NOMO-1 (cell line): Measurements from ENCODE around the gene CCNL1.
"Not testable (repeated sequence)": the region's sequence is repeated elsewhere in the genome, so short reads cannot be mapped to it uniquely, and the experiment has no call there.

Experiments
- DNase-seq, 2 experiments: peaks; one replicate each; lab custom pipeline; 2025; ENCODE audit not compliant: unreplicated experiment in 2 of 2; lab: John Stamatoyannopoulos, UW

The CCNL1 gene

DNA sequence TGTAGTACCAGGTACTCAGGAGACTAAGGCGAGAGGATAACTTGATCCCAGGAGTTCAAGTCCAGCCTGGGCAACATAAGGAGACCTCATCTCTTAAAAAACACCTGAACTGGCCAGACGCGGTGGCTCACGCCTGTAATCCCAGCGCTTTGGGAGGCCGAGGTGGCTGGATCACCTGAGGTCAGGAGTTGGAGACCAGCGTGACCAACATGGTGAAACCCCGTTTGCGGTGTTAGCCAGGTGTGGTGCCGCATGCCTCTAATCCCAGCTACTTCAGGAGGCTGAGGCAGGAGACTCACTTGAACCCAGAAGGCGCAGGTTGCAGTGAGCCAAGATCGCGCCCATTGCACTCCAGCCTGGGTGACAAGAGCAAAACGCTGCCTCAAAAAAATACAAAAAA lies 13.4 kb upstream of the CCNL1 start:
- not testable (repeated sequence) for DNase-seq

DNA sequence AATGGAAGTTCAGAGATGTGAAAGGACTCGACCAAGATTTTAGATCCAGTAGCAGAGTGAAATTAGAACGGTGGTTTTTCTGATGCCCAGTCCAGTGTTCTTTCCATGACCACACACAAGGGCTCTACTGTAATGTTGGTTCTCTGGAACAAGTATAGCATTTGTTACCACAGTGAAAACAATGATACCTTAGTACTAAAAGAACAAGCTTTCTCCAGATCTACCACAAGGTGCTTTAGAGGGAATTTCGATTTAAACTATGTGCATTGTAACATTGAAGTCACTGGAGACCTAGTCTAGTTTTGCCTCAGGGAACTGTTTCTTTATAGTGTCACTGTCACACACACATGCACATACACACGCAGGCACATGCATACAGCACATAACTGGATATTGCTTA lies 12.8 kb upstream of the CCNL1 start:
- no peak for DNase-seq

DNA sequence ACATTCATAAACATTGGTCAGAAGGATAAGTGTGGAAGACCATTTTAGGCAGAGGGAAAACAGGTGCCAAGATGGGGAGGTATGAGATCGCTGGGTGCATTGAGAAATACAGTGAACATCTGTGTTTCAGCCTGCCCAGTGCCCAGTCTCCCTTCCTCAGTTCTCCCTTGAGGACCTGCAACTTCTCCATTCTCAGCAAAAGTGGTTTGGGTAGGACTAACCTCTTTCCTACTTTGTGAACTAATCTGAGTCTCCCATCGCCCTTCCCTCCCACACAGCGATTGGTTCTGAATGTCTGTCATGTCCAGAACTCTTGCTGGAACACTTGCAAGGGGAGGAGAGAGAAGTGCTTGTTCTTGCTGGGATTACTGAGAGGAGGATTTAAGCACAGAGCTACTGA lies 10.9 kb upstream of the CCNL1 start:
- peak; percentile 56 to 62 for DNase-seq

DNA sequence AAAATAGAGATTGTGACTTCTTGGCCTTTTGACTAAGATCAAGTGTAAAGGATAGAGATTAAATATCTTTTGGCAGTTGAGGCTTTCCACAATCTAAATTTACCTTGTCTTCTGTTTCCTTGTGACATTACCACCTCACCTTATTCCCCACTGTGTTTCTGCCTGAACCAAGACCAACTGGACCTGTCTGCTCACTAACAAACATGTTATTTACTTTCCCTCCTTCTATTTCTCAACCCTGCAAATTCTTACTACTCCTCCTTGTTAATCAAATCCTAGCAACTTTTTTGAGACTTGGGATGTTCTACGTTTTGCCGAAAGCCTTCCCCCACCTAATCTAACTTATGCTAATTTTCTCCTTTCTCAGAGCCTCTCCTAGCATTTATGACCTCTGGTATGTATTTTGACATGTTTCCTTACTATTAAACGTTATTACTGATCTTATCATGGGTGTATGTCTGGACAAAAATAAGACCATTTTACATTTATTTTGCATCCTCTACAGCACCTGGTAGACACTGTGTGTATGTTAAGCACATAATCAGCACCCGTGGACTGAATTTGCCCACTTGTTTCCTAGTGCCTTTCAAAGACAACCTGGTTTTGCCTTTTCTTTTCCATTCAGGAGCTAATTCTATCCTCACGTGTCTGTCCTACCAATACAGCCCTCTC lies 7.6 kb upstream of the CCNL1 start:
- DNase-seq: no peak

DNA sequence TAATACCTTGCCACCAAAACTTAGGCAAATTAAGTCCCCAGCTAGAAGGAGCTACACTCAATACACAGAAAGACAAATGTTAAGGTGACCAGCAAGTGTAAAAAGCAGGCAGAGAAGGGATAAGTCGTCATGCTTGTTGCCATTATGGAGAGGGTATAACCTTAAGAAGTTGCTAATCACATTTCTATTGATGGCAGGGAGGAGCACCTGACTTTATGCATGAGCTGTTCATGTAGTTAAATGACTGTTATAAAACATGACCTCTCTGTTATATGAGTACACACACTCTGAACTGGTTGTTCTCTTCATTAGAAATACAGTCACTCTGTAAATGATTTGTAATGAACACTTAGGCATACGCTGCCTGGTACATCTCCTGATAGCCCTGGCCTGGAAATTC lies 6.6 kb upstream of the CCNL1 start:
- no peak for DNase-seq

DNA sequence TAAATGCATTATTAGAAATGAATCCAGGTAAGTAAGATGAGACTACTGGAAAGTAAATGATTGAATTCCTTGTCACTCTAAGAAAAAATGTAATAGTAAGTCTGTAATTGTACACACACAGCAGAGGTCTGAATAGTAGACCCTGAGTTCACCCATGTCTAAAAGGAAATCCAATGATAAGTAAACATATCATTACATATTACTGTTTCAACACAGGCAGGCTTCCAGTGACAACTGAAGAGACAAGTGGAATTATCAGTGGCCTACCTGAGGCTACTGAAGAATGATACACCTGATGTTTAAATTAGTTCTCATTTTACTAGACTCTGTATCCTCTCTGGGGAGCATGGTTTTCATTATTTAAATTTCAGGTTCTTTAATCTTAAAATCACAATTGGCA lies 6.2 kb upstream of the CCNL1 start:
- no peak for DNase-seq

DNA sequence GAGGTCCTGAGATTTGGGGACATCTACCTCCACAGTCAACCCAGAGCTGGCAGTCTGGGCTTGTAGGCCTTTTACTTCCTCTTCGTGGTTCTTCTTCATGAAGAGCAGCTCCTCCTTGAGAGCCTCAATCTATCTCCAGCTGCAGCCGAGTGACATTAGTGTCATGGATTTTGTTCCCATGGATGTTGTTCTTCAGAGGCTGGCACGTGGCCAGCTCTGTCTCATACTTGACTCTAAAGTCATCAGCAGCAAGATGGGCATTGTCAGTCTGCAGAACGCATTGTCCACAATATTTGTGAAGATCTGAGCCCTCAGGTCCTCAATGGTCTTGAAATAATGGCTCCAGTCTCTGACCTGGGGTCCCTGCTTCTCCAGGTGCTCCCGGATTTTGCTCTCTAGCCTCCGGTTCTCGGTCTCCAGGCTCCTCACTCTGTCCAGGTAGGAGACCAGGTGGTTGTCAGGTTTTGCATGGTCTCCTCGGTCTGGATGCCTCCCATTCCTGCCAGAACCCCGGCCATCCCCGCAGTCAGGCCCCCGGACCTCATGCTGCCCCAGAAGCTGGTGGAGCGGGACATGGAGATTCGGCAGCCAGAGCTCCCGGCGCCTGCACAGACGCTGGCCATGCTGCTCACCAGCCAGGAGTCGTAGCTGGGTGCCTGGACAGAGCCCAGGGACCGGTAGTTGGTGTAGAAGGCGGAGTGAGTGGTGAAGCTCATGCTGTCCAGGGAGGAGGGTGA lies 3.4 kb upstream of the CCNL1 start:
- no peak for DNase-seq

DNA sequence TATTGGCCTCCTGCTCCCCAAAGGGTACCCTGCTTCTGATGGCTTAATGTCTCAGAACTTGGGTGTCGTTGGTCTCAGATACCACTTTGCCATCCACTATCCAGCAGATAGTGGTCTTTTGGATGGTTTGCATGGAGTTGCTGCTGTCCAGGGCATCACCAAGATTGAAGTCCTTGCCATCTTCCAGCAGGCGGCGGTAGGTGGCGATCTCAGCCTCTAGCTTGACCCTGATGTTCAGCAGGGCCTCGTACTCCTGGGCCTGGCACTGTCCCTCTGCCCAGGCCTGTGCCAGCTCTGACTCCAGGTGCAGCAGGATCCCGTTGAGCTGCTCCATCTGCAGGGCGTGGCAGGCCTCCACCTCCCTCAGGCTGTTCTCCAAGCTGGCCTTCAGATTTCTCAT lies 2.7 kb upstream of the CCNL1 start:
- DNase-seq: not testable (repeated sequence)

DNA sequence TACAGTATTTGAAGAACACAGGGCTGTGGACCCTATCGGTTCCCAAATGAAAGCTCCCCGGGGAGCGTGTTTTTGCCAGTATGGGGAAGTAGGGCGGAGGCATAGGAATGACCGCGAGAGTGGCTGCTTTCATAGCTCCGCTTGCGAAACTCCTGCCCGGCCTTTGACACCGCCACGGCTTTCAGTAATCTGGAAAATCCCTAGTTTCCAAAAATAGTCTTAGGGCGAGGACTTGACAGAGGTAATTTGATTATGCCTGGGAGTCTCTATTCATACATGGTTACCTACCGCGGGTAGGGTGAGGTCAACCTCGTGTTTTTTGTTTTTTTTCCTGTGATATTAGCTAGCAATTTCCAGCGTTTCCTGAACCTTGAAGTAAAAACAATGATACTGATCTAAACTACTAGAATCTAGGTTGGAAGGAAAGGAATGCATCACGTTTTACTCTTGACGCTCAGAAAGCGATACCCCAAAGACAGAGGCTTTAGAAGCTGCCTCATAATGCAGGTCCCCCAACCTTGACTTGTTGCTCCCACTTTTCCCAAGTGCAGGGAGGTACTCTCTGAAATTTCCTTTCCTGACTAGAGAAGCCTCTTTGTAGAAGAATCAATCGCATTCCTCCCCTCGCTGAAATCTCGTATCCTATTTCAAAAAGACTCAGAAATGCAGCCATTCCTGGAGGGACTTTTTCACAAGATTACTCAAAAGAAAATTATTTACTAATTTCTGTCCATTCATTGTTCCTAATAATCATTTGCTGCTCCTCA lies 894 bp upstream of the CCNL1 start:
- peak; percentile 85 for DNase-seq

DNA sequence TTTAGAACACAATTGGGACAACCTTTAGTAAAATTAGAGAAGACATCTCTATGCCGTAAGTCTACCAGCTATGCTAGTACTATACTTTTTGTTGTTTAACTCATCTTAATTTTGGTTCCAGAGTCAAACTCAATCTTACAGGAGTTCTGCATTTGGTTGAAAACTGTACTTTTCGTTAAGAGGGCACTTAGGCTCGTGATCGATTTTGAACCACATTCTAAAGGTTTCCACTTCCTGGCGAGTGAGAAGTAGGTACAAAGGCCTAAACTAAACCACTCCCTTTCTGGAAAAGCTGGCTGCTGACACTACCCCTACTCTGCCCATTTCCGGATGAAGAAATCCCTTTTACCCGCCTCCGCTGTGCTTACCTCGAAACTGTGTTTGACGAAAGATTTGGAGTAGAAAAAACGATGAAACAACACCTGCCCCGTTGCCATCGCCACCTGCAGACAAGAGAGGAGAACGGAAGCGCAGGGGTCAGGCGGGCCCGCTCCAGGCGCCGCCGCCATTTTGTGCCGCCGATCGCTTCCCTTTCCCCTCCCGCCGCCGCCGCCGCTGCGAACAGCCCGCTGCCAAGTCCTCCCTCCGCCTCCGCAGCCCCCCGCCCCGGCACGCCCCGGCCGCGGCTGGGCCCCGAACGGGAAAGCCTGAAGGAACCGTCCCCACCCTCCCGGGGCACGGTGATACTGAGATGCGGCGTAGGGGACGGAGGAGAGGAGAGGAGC lies 748 bp downstream of the CCNL1 start:
- peak; percentile 79 to 80 for DNase-seq

DNA sequence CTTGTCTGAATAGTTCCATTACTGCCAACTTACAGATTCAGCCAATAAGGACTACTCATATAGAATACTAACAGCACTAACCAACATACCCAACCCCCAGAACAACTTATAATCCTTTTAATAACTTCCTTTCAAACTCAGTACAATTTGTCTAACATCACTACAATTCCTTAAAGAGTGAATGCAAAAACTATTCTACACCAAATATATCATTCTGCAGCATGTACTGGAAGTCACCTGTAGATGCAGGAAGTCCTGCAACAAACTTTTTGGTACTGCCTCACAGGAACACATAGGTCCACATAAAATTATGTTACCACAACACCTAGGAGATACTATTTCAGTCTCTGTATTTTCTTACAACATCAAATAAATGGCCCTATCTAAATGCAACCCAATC lies 2.1 kb downstream of the CCNL1 start:
- DNase-seq: no peak

DNA sequence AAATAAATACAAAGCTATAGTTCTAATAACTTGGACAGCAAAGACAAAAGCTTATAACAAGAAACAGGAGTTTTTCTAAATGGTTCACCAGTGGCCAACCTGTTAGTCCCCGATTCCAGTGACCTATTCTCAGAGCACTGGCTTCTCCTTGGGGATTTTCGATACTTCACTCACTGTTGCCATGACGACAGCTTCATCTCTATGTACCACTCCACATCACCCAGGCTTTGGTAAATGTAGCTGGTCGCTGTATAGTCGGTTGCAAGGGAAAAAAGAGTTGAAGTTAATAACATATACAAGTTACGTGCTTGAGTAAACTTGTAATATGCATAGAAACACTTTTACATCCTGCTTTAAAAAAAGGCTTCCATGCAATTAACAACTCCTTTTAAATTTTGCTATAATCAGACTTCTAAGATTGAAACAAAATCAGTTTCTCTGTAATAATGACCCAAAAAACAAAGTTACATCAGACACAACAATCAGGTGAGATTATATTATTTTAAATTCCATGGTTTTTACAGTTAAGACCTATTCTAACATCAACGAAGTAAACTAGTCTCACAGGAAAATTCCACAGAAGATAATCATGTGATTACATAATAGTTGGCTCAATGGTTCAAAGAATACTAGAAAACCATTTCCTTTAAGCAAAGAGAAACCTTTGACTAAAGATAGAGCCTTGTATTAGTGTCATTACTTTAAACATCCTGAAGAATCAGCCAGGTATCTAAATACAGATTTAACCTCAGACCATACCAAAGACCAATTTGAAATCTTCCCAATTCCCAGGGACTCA lies 2.9 kb downstream of the CCNL1 start:
- DNase-seq: no peak

DNA sequence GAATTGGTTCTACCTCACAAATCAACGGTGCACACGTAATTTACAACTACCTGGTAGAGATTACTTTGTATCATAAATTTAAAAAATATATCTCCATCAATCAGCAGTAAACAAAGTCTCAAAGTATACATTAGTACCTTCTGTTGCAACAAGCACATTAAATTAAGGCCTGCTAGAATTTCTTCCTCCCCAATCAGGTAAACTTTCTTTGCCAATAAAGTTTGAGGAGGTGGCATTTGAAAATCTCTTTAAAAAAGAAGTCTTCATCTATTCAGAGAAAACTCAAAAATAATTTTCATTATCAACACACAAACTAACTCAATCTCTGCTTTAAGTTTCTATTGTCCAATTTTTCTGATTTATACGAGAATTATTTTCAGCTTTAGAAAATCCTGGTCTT lies 4.4 kb downstream of the CCNL1 start:
- no peak for DNase-seq

DNA sequence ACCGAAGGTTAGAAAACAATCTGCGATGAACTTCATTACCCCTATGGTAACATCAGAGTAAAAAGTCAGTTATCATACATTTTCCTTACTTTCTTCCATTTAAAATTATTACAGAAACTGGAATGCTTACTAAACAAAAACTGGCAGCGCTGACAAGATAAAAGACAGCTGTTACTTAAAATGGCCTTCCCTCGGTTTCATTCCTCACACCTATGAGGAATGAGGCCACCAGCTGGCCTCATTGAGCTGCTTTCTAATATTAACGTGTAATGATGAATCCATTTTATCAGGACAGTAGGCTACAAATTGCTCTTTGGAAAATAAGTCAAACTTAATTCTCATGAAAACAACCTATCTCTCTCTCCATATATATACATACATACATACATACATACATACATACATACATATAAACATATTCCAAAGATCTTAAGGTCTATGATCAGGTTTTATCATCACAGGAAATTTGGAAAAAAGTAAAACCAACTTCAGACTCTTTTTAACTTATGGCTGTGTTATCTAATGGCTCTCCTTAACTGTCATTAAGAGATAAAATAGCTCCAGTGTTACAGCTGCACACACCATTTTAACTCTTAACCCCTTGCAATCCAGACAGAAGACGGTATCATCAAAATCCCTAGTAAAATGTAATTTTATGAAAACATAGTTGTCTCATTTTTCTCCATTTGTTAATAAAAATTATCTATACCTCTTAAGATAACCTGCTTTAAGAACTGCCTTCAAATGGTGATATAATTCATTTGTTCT lies 5.2 kb downstream of the CCNL1 start:
- DNase-seq: no peak

DNA sequence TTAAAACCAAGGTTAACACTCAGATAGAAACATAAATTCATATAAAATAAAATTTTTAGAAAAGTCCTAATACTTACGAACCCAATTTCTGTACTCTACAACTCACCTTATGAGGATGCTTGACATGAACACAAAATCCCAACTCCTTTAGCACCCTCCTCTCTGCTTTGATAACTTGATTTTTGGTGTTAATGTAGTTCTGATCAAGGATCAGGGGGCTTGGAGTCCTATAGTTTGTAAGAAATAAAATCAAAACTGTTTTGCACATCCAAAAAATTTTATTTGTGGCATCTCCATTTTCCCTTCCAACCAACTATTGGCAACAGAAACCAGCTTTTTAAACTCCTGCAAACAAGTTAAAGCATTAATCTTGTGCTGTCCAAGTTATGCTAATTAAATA lies 7.0 kb downstream of the CCNL1 start:
- no peak for DNase-seq

DNA sequence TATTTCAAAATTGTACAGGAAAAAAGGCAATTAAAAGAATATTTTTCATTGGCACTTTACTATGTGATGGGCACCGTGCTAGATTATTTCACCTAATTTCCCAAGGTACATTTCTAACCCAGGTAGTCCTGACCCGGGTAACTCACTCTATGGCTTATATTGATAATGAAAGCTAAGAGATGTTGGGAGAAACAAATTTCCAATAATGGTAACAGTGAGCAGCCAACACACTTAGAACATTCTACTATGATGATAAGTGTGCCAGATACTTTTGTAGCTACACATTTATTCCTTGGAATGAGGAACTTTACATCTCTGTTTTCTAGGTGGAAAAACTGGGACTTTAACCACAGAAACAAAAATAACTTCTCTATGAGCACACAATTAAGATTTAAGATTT lies 7.5 kb downstream of the CCNL1 start:
- no peak for DNase-seq

DNA sequence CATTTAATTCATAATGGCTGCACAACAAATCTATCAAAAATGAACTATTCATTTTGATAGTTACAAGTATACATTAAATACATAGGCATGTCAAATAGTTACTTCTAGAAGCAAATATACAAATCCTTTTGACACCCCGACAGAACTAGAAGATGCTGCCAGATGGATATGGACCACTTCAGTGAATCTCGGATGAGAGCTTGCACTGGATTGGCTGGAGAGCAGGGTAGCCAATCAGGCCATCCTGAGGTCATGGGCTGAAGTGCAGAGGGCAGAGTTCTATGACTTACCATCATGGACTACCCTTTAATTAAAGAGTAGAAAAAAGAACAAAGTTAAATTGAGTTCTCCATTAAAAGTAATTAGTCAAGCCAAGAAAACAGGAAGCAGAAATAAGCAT lies 8.3 kb downstream of the CCNL1 start:
- DNase-seq: no peak

DNA sequence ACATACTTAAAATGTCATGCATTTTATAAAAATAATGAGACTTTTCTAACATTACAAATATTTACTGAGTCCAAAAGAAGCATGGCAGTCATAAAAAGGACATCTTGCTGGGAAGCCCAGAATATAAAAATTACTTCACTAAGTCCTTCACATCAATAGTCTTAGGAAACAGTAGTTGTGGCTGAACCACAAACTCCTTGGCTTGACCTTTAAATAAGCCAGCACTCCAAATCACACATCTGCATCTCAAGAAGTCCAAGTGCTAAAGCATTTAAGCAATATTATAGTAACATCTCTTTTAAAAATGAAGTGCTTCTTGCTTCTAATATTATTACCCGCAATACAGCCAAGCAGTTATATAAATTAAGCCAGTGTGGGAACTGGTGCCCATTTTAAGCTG lies 8.8 kb downstream of the CCNL1 start:
- DNase-seq: no peak

DNA sequence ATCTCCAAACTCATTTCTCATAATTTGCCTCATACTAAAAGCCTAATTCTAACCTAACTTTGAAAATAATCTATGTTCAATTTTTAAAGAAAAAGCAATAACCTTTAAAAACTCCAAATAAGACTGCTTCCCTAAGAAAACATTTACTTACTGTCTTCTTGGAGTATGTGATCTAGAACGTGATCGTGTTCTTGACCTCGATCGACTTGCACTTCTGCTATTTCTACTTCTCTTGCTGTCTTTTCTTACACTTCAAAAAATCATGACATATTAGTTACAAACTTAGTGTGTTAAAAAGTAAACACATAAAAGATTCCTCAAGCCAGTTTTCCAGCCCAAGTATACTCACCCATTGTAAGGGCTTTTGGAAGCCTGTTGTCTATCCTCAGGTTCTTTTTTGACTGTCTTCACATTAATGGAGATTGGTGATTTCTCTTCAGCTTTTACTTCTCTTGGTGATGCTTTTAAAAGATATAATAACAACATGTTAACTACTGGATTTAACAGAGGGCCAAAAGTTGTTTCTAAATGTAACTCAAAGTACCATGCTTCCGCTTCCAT lies 10.7 kb downstream of the CCNL1 start:
- DNase-seq: no peak
